SK-N-MC (cell line): ENCODE measurements around the gene MRPL40.

Experiments used
- EZH2 ChIP-seq: fragments of 200-600 bp; sonication (generic); IDR thresholded peaks from one replicate; pipeline ENCODE4 v1.6.1; 2017; ENCODE audit warnings: antibody characterized with exemption
- POLR2AphosphoS5 ChIP-seq: IDR thresholded peaks from 2 replicates; pipeline ENCODE4 v1.6.1; 2012; ENCODE audit warnings: mild to moderate bottlenecking, low read depth, low read length, borderline replicate concordance

DNA sequence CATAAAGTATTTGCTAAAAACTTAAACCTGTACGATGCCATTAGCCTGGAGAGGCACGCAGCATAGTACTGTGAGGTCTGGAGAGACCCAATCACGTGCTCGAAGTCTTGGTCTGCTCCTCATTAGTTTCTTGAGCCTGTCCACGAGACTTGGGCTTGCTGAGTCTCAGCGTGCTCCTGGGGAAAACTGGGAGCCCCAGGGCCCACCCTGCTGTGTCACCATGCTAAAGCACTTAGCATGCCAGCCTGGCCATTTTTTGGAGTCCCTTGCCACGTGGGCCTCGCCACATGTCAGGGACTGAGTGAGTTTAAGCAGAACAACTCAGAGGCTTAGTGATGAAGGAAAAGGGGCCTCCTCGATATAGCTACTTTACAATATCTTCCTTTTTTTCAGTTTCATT is 50.0 kb downstream of the MRPL40 start:
- TF ChIP-seq EZH2 (no peak), POLR2AphosphoS5 (no peak)
